ENCODE data around the gene FAM53B. TPM values are rescaled to one million over a fixed set of nuclear protein-coding genes. Genes with fewer than 3 reads are reported as not detected.

Gene FAM53B
- total RNA-seq, 4 donors from 2014 or later = 140 to 253 (median 192) TPM

GRCh38 chr10:124626759-124627380 is 117.3 kb downstream of the FAM53B start:
- ATAC-seq = no peak
- no peak for DNase-seq
- H3K27ac ChIP-seq = peak overlapping the region; percentile 65 to 88 (median 77)
- in situ Hi-C loops (cut with MboI; ENCODE audit: low sequenced_read_pairs in 4 of 4) (loop anchor here in 2 of 4 donors (25.0 kb wide), 1 partner anchor 110 kb away; the partner anchor contains the start of gene FAM53B (in 2 of the 2)), intact Hi-C loops (cut with DNase I; ENCODE audit: low total_unique reads) (loop anchor here (5.0 to 10.0 kb wide), 2 partner anchors 85 to 178 kb away; partner anchors contain the start of gene ABRAXAS2)
- no peaks in the 10 kb centered on the region for H3K9me3 ChIP-seq
- H3K4me3 ChIP-seq = no peak overlapping the region
- H3K4me1 ChIP-seq = peaks cover 88 to 91% of the 10 kb centered on the region in 2 donors
- H3K27me3 ChIP-seq = no peaks in the 10 kb centered on the region
- peaks cover 0 to 8% of the 10 kb centered on the region in 2 donors for H3K36me3 ChIP-seq
- no peak for TF ChIP-seq POLR2A (IDR thresholded peaks at IDR 0.05)
- TF ChIP-seq, protein P1, sequence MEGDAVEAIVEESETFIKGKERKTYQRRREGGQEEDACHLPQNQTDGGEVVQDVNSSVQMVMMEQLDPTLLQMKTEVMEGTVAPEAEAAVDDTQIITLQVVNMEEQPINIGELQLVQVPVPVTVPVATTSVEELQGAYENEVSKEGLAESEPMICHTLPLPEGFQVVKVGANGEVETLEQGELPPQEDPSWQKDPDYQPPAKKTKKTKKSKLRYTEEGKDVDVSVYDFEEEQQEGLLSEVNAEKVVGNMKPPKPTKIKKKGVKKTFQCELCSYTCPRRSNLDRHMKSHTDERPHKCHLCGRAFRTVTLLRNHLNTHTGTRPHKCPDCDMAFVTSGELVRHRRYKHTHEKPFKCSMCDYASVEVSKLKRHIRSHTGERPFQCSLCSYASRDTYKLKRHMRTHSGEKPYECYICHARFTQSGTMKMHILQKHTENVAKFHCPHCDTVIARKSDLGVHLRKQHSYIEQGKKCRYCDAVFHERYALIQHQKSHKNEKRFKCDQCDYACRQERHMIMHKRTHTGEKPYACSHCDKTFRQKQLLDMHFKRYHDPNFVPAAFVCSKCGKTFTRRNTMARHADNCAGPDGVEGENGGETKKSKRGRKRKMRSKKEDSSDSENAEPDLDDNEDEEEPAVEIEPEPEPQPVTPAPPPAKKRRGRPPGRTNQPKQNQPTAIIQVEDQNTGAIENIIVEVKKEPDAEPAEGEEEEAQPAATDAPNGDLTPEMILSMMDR (IDR thresholded peaks at IDR 0.05 in 4 of 5, conservative IDR thresholded peaks at IDR 0.05 in 1 of 5) = no peak

- peak; percentile 41 to 45 for ATAC-seq
- Histone ChIP-seq H3K9me3 (no peaks in the 10 kb centered on the region), H3K27ac (peak overlapping the region; percentile 65 to 88 (median 77)), H3K36me3 (peaks cover 0 to 8% of the 10 kb centered on the region in 2 donors), H3K4me1 (peaks cover 87 to 91% of the 10 kb centered on the region in 2 donors), H3K4me3 (no peak overlapping the region), H3K27me3 (no peaks in the 10 kb centered on the region)
- in situ Hi-C loops (cut with MboI; ENCODE audit: low sequenced_read_pairs in 4 of 4) = loop anchor here in 2 of 4 donors (25.0 kb wide), 1 partner anchor 111 kb away; the partner anchor contains the start of gene FAM53B (in 2 of the 2)
- DNase-seq = peak; percentile 74 to 77
- intact Hi-C loops (cut with DNase I; ENCODE audit: low total_unique reads) = loop anchor here (5.0 to 10.0 kb wide), 2 partner anchors 84 to 179 kb away; partner anchors contain the start of gene ABRAXAS2
- no peak for TF ChIP-seq POLR2A (IDR thresholded peaks at IDR 0.05)
- TF ChIP-seq, protein P1 (IDR thresholded peaks at IDR 0.05 in 4 of 5, conservative IDR thresholded peaks at IDR 0.05 in 1 of 5) = no peak
These were observed 118.3 kb downstream of the FAM53B start for GRCh38 chr10:124625831-124626238.

DNA sequence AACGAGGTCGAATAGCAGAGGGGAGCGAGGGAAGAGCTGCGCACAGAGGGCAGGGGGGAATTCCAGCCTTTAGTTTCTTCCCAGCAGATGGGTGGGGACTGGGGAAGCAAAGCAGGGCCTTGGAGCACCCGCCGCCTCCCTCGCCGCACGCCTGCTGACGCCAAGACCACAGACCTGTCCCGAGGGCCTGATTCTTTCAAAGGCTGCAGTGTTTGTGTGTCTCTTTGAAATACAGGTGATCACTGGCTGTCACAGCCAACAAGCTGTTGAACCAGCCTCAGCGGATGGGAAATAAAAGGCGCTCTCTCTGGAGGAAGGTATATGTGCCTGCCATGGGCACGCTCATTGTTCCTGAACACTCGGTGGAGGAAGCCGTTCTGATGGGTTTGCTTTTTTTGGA is 119.3 kb downstream of the FAM53B start:
- intact Hi-C loops (cut with DNase I; ENCODE audit: low total_unique reads) (loop anchor here (5.0 to 10.0 kb wide), 2 partner anchors 83 to 180 kb away; partner anchors contain the start of gene ABRAXAS2), in situ Hi-C loops (cut with MboI; ENCODE audit: low sequenced_read_pairs in 4 of 4) (loop anchor here in 2 of 4 donors (25.0 kb wide), 1 partner anchor 112 kb away; the partner anchor contains the start of gene FAM53B (in 2 of the 2))
- DNase-seq (no peak), ATAC-seq (no peak)
- H3K4me1 ChIP-seq = peaks cover 78 to 86% of the 10 kb centered on the region in 2 donors
- TF ChIP-seq POLR2A (IDR thresholded peaks at IDR 0.05) = no peak
- TF ChIP-seq, protein P1 (IDR thresholded peaks at IDR 0.05 in 4 of 5, conservative IDR thresholded peaks at IDR 0.05 in 1 of 5) = no peak
- peaks cover 0 to 8% of the 10 kb centered on the region in 2 donors for H3K36me3 ChIP-seq
- H3K27me3 ChIP-seq = no peaks in the 10 kb centered on the region
- H3K27ac ChIP-seq = peak overlapping the region; percentile 46 to 88 (median 73)
- H3K9me3 ChIP-seq = no peaks in the 10 kb centered on the region
- no peak overlapping the region for H3K4me3 ChIP-seq

DNA sequence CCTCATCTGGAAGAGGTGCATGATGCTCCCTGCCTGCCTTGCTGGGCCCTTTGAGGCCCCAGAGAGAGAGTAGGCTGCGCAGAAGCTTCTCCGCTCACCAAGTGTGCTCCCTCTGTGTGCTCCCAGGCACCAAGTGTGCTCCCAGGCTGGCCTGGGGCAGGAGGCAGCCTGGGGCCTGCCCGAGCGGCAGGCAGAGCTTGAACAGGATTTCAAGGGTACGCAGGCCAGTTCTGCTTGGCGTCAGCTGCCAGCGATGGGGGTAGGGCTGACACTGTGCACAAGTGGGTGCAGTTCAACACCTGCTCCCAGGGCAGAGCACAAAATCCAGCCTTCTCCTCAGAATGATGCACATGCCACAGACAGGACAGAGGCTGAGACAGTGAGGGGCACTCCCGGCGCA is 119.7 kb downstream of the FAM53B start:
- Histone ChIP-seq H3K4me1 (peaks cover 76 to 86% of the 10 kb centered on the region in 2 donors), H3K27ac (peak overlapping the region; percentile 46 to 88 (median 73)), H3K4me3 (no peak overlapping the region), H3K27me3 (no peaks in the 10 kb centered on the region), H3K9me3 (no peaks in the 10 kb centered on the region), H3K36me3 (peaks cover 0 to 8% of the 10 kb centered on the region in 2 donors)
- in situ Hi-C loops (cut with MboI; ENCODE audit: low sequenced_read_pairs in 4 of 4) (no loop called here), intact Hi-C loops (cut with DNase I; ENCODE audit: low total_unique reads) (loop anchor here (10.0 kb wide), 1 partner anchor 180 kb away; the partner anchor contains the start of gene ABRAXAS2)
- ATAC-seq = no peak
- no peak for DNase-seq
- no peak for TF ChIP-seq POLR2A (IDR thresholded peaks at IDR 0.05)
- TF ChIP-seq, protein P1 (IDR thresholded peaks at IDR 0.05 in 4 of 5, conservative IDR thresholded peaks at IDR 0.05 in 1 of 5) = no peak

Data from gastrocnemius medialis (tissue), 4 donors.